ENCODE results near the gene SH3BGRL2. TPM values are rescaled to one million over a fixed set of nuclear protein-coding genes. Genes with fewer than 3 reads are reported as not detected.
"Not testable (repeated sequence)": the region's sequence is repeated elsewhere in the genome, so short reads cannot be mapped to it uniquely, and the experiment has no call there.

SH3BGRL2 gene
- total RNA-seq, 8 experiments from 2014 or later: 4.1 to 44.6 (median 17.8) TPM

- ATAC-seq (replicated peaks in 6 of 8): no peak
- no peak overlapping the region for H3K27ac ChIP-seq
- 75 to 96% (median 86%) methylated on average over 1 to 4 of the region's 4 CpGs; no CpG with 5 or more reads in 1 of the 10 experiments for WGBS, 10 experiments
- in situ Hi-C loops (cut with MboI; ENCODE audit: low pct_unique_long_range_greater_than_20kb in 2 of 9, low sequenced_read_pairs in 9 of 9, unreplicated experiment in 9 of 9): no loop called here
- H3K4me1 ChIP-seq (replicated peaks in 1 of 2): peaks cover under 1 to 8% of the 10 kb centered on the region in 2 donors
- no peak overlapping the region for H3K4me3 ChIP-seq
These were observed 25.0 kb upstream of the SH3BGRL2 start for GRCh38 chr6:79605968-79606764.

GRCh38 chr6:79607000-79607399 is 24.1 kb upstream of the SH3BGRL2 start:
- 56 to 100% (median 74%) methylated on average over 1 to 3 of the region's 3 CpGs for WGBS, 10 experiments
- ATAC-seq (replicated peaks in 6 of 8): no peak
- peaks cover 0 to 8% of the 10 kb centered on the region in 2 donors for H3K4me1 ChIP-seq (replicated peaks in 1 of 2)
- in situ Hi-C loops (cut with MboI; ENCODE audit: low pct_unique_long_range_greater_than_20kb in 2 of 9, low sequenced_read_pairs in 9 of 9, unreplicated experiment in 9 of 9): no loop called here
- H3K4me3 ChIP-seq: no peak overlapping the region
- no peak overlapping the region for H3K27ac ChIP-seq

- WGBS, 10 experiments: 10 to 100% (median 94%) methylated on average over 1 to 3 of the region's 3 CpGs; no CpG with 5 or more reads in 1 of the 10 experiments
- Histone ChIP-seq H3K4me3 (no peak overlapping the region), H3K27ac (no peak overlapping the region), H3K4me1 (replicated peaks in 1 of 2) (peaks cover 8 to 10% of the 10 kb centered on the region in 2 donors)
- in situ Hi-C loops (cut with MboI; ENCODE audit: low pct_unique_long_range_greater_than_20kb in 2 of 9, low sequenced_read_pairs in 9 of 9, unreplicated experiment in 9 of 9): no loop called here
- no peak for ATAC-seq (replicated peaks in 6 of 8)
These were observed 22.6 kb upstream of the SH3BGRL2 start for GRCh38 chr6:79608334-79609224.

GRCh38 chr6:79609225-79609595 is 21.9 kb upstream of the SH3BGRL2 start:
- ATAC-seq (replicated peaks in 6 of 8): no peak
- H3K27ac ChIP-seq: no peak overlapping the region

GRCh38 chr6:79610306-79611009 is 20.7 kb upstream of the SH3BGRL2 start:
- peak in 3 of 8 experiments; percentile 71 to 82 (median 72) for ATAC-seq (replicated peaks in 6 of 8)
- Histone ChIP-seq H3K4me1 (replicated peaks in 1 of 2) (peaks cover 8 to 20% of the 10 kb centered on the region in 2 donors), H3K27ac (no peak overlapping the region), H3K4me3 (no peak overlapping the region)
- WGBS, 10 experiments: 33 to 92% (median 67%) methylated on average over 2 to 5 of the region's 5 CpGs
- in situ Hi-C loops (cut with MboI; ENCODE audit: low pct_unique_long_range_greater_than_20kb in 2 of 9, low sequenced_read_pairs in 9 of 9, unreplicated experiment in 9 of 9): no loop called here

More at GRCh38 chr6:79609225-79609595, 21.9 kb upstream of the SH3BGRL2 start:
- Histone ChIP-seq H3K4me3 (no peak overlapping the region), H3K4me1 (replicated peaks in 1 of 2) (peaks cover 8 to 10% of the 10 kb centered on the region in 2 donors)
- 75 to 100% (median 88%) methylated on average over 1 to 3 of the region's 3 CpGs; no CpG with 5 or more reads in 3 of the 10 experiments for WGBS, 10 experiments
- in situ Hi-C loops (cut with MboI; ENCODE audit: low pct_unique_long_range_greater_than_20kb in 2 of 9, low sequenced_read_pairs in 9 of 9, unreplicated experiment in 9 of 9): no loop called here

GRCh38 chr6:79612457-79612856 is 18.7 kb upstream of the SH3BGRL2 start:
- no peak for ATAC-seq (replicated peaks in 6 of 8)
- WGBS, 10 experiments: 17 to 100% (median 90%) methylated on average over 1 to 2 of the region's 2 CpGs; no CpG with 5 or more reads in 1 of the 10 experiments
- Histone ChIP-seq H3K4me1 (replicated peaks in 1 of 2) (peaks cover 8 to 20% of the 10 kb centered on the region in 2 donors), H3K27ac (no peak overlapping the region), H3K4me3 (no peak overlapping the region)
- in situ Hi-C loops (cut with MboI; ENCODE audit: low pct_unique_long_range_greater_than_20kb in 2 of 9, low sequenced_read_pairs in 9 of 9, unreplicated experiment in 9 of 9): no loop called here

- no peak overlapping the region for H3K4me3 ChIP-seq
- in situ Hi-C loops (cut with MboI; ENCODE audit: low pct_unique_long_range_greater_than_20kb in 2 of 9, low sequenced_read_pairs in 9 of 9, unreplicated experiment in 9 of 9): no loop called here
- peaks cover 8 to 20% of the 10 kb centered on the region in 2 donors for H3K4me1 ChIP-seq (replicated peaks in 1 of 2)
- no peak overlapping the region for H3K27ac ChIP-seq
- WGBS, 10 experiments: 30 to 82% (median 60%) methylated on average over 1 to 2 of the region's 2 CpGs; no CpG with 5 or more reads in 5 of the 10 experiments
- ATAC-seq (replicated peaks in 6 of 8): no peak
These were observed 18.2 kb upstream of the SH3BGRL2 start for GRCh38 chr6:79612918-79613317.

- H3K27ac ChIP-seq: no peak overlapping the region
- 20 to 100% (median 100%) methylated on average over 1 to 5 of the region's 6 CpGs; no CpG with 5 or more reads in 3 of the 10 experiments for WGBS, 10 experiments
- in situ Hi-C loops (cut with MboI; ENCODE audit: low pct_unique_long_range_greater_than_20kb in 2 of 9, low sequenced_read_pairs in 9 of 9, unreplicated experiment in 9 of 9): no loop called here
- H3K4me3 ChIP-seq: no peak overlapping the region
- H3K4me1 ChIP-seq (replicated peaks in 1 of 2): peaks cover 8 to 20% of the 10 kb centered on the region in 2 donors
- ATAC-seq (replicated peaks in 6 of 8): no peak
These were observed 17.2 kb upstream of the SH3BGRL2 start for GRCh38 chr6:79613912-79614311.

GRCh38 chr6:79614326-79615305 is 16.5 kb upstream of the SH3BGRL2 start:
- in situ Hi-C loops (cut with MboI; ENCODE audit: low pct_unique_long_range_greater_than_20kb in 2 of 9, low sequenced_read_pairs in 9 of 9, unreplicated experiment in 9 of 9): no loop called here
- Histone ChIP-seq H3K27ac (no peak overlapping the region), H3K4me3 (no peak overlapping the region), H3K4me1 (replicated peaks in 1 of 2) (peaks cover 8 to 20% of the 10 kb centered on the region in 2 donors)
- ATAC-seq (replicated peaks in 6 of 8): peak in 2 of 8 experiments; percentile 31 to 43
- WGBS, 10 experiments: 80 to 100% (median 83%) methylated on average over 1 to 5 of the region's 7 CpGs; no CpG with 5 or more reads in 4 of the 10 experiments

GRCh38 chr6:79617518-79617941 is 13.6 kb upstream of the SH3BGRL2 start:
- WGBS, 10 experiments: 89 to 100% (median 100%) methylated on average over 1 of the region's 1 CpG; no CpG with 5 or more reads in 3 of the 10 experiments
- H3K4me1 ChIP-seq (replicated peaks in 1 of 2): peaks cover 12 to 21% of the 10 kb centered on the region in 2 donors
- in situ Hi-C loops (cut with MboI; ENCODE audit: low pct_unique_long_range_greater_than_20kb in 2 of 9, low sequenced_read_pairs in 9 of 9, unreplicated experiment in 9 of 9): no loop called here
- H3K27ac ChIP-seq: no peak overlapping the region
- H3K4me3 ChIP-seq: no peak overlapping the region
- ATAC-seq (replicated peaks in 6 of 8): peak in 1 of 8 experiments; percentile 30

GRCh38 chr6:79618425-79618824 is 12.7 kb upstream of the SH3BGRL2 start:
- ATAC-seq (replicated peaks in 6 of 8); in situ Hi-C loops (cut with MboI; ENCODE audit: low pct_unique_long_range_greater_than_20kb in 2 of 9, low sequenced_read_pairs in 9 of 9, unreplicated experiment in 9 of 9); H3K4me3 ChIP-seq; H3K27ac ChIP-seq: not testable (repeated sequence)
- 75 to 100% (median 90%) methylated on average over 1 to 11 of the region's 13 CpGs; no CpG with 5 or more reads in 1 of the 10 experiments for WGBS, 10 experiments
- peaks cover 8 to 14% of the 10 kb centered on the region in 2 donors for H3K4me1 ChIP-seq (replicated peaks in 1 of 2)

Data from motor neuron (in vitro differentiated cells).